Lung (tissue), 12 donors: ENCODE results near the gene BIRC5. TPM values are rescaled to one million over a fixed set of nuclear protein-coding genes. Genes with fewer than 3 reads are reported as not detected.

ENCODE experiments used
- ATAC-seq: fragments of 200-7000 bp; cut with Tn5 transposase; one replicate; pipeline ENCODE4 v1.9.1; 2020; ENCODE audit warnings: moderate number of reproducible peaks; ENCODE audit not compliant: insufficient read depth, low FRiP score
- DNase-seq, 3 donors: peaks; one replicate each; pipeline ENCODE4 v3.0.0-alpha.2; 2013 to 2017
- H3K27ac ChIP-seq, 2 donors: one replicate each; pipeline ENCODE4 v1.5.1; 2013; ENCODE audit warnings: mild to moderate bottlenecking in 2 of 2, moderate library complexity in 2 of 2, control low read depth in 1 of 2, inconsistent platforms in 1 of 2, low read depth in 1 of 2, low read length in 1 of 2
- H3K27me3 ChIP-seq, 3 donors: one replicate each; pipeline ENCODE4 v1.5.1; 2013; ENCODE audit warnings: low read length in 2 of 3; ENCODE audit not compliant: control insufficient read depth in 3 of 3, insufficient read depth in 3 of 3
- H3K36me3 ChIP-seq, 4 donors: one replicate each; pipeline ENCODE4 v1.5.1; 2013; ENCODE audit warnings: low read length in 4 of 4, mild to moderate bottlenecking in 1 of 4, moderate library complexity in 1 of 4; ENCODE audit not compliant: control insufficient read depth in 4 of 4, insufficient read depth in 4 of 4
- H3K4me1 ChIP-seq, 5 donors: one replicate each; pipeline ENCODE4 v1.5.1; 2013; ENCODE audit warnings: low read length in 5 of 5, mild to moderate bottlenecking in 2 of 5, moderate library complexity in 1 of 5; ENCODE audit not compliant: control insufficient read depth in 5 of 5, insufficient read depth in 5 of 5
- H3K4me3 ChIP-seq: one replicate; pipeline ENCODE4 v1.5.1; 2013; ENCODE audit warnings: mild to moderate bottlenecking, control low read depth, moderate library complexity
- H3K9ac ChIP-seq, 2 donors: one replicate each; pipeline ENCODE4 v1.5.1; 2013; ENCODE audit warnings: low read length in 2 of 2, control low read depth in 1 of 2; ENCODE audit not compliant: insufficient read depth in 1 of 2
- H3K9me3 ChIP-seq, 4 donors: one replicate each; pipeline ENCODE4 v1.5.1; 2013; ENCODE audit warnings: low read length in 3 of 4, mild to moderate bottlenecking in 1 of 4, moderate library complexity in 1 of 4; ENCODE audit not compliant: control insufficient read depth in 4 of 4, insufficient read depth in 3 of 4
- CTCF ChIP-seq: IDR thresholded peaks from 2 replicates; pipeline ENCODE4 v1.5.1; 2012; ENCODE audit warnings: mild to moderate bottlenecking; ENCODE audit errors: control extremely low read depth, extremely low read depth
- WGBS, 2 donors: extraction: QIAGEN DNeasy Blood & Tissue Kit; methylation state at CpG; one replicate each; pipeline ENCODE4 v1.1.7; 2013; 5-methylcytosine and 5-hydroxymethylcytosine counted together
- polyA plus RNA-seq, 2 donors: library from polyadenylated mRNA; stranded (reverse); fragments of 200-250 nt; gene quantifications; one replicate each; pipeline ENCODE4 v1.2.1, GENCODE V29; 2013
- total RNA-seq, 2 donors: library from RNA; depleted of rRNA in 1 of 2; stranded (reverse); fragments of >200 nt in 1 of 2; gene quantifications; one replicate each; pipeline ENCODE4 v1.2.1, GENCODE V29; 2014 to 2021
- donor health status: control.
- donor health status: control.
- donor health status: Bipolar disorder and iron deficiency.
- donor health status: healthy.
- donor health status: DM: yes; HTN: yes; CAD: no.

Gene BIRC5
- total and polyA plus RNA-seq, 4 donors: 1.1 to 11.2 (median 2.4) TPM

- H3K4me3 ChIP-seq: no peak overlapping the region
- H3K9ac ChIP-seq: no peak overlapping the region
- WGBS, 2 donors: 17 to 22% methylated on average over 39 to 55 of the region's 55 CpGs
- DNase-seq (peak in 1 of 3 donors; percentile 43), ATAC-seq (no peak)
- peaks cover 0 to 3% (median 0%) of the 10 kb centered on the region in 4 donors for H3K9me3 ChIP-seq
- no peak overlapping the region for H3K27ac ChIP-seq
- H3K27me3 ChIP-seq: peaks cover 4 to 28% (median 25%) of the 10 kb centered on the region in 3 donors
- no peak for TF ChIP-seq CTCF
- peaks cover 0 to 12% (median 0%) of the 10 kb centered on the region in 5 donors for H3K4me1 ChIP-seq
- no peaks in the 10 kb centered on the region for H3K36me3 ChIP-seq
These were observed 18.2 kb downstream of the BIRC5 start for GRCh38 chr17:78231991-78232858.

- peaks cover 4 to 28% (median 25%) of the 10 kb centered on the region in 3 donors for H3K27me3 ChIP-seq
These were observed 18.8 kb downstream of the BIRC5 start for GRCh38 chr17:78232859-78233173.

GRCh38 chr17:78233678-78234077 is 19.6 kb downstream of the BIRC5 start:
- DNase-seq (peak in 1 of 3 donors; percentile 9), ATAC-seq (no peak)
- Histone ChIP-seq H3K4me1 (peaks cover 0 to 20% (median 0%) of the 10 kb centered on the region in 5 donors), H3K9me3 (peaks cover 0 to 3% (median 0%) of the 10 kb centered on the region in 4 donors), H3K27ac (no peak overlapping the region), H3K36me3 (no peaks in the 10 kb centered on the region), H3K4me3 (no peak overlapping the region), H3K27me3 (peaks cover 4 to 28% (median 25%) of the 10 kb centered on the region in 3 donors), H3K9ac (no peak overlapping the region)
- no peak for TF ChIP-seq CTCF
- WGBS, 2 donors: 93 to 96% methylated on average over 10 of the region's 10 CpGs

More at GRCh38 chr17:78232859-78233173, 18.8 kb downstream of the BIRC5 start:
- DNase-seq (peak in 1 of 3 donors; percentile 12), ATAC-seq (no peak)
- WGBS, 2 donors: 89 to 90% methylated on average over 2 of the region's 2 CpGs
- peaks cover 0 to 3% (median 0%) of the 10 kb centered on the region in 4 donors for H3K9me3 ChIP-seq
- no peak overlapping the region for H3K4me3 ChIP-seq
- no peak overlapping the region for H3K27ac ChIP-seq
- H3K9ac ChIP-seq: no peak overlapping the region
- no peak for TF ChIP-seq CTCF
- H3K4me1 ChIP-seq: peaks cover 0 to 18% (median 0%) of the 10 kb centered on the region in 5 donors
- H3K36me3 ChIP-seq: no peaks in the 10 kb centered on the region
